Ovary (tissue), 9 donors: Measurements from ENCODE around the gene GNB2. TPM values are rescaled to one million over a fixed set of nuclear protein-coding genes. Genes with fewer than 3 reads are reported as not detected.

Source experiments
- DNase-seq, 5 donors: peaks; one replicate each; pipeline ENCODE4 v3.0.0-alpha.2; 2019 to 2020
- H3K27ac ChIP-seq, 2 donors: fragments of 200-600 bp; one replicate each; pipeline versions ENCODE4 v1.5.1 to v1.8.0; 2019 to 2022
- H3K27me3 ChIP-seq: fragments of 200-600 bp; one replicate; pipeline ENCODE4 v1.8.0; 2022
- H3K36me3 ChIP-seq: fragments of 200-600 bp; sonication (generic); one replicate; pipeline ENCODE4 v1.5.1; 2019
- H3K4me1 ChIP-seq: one replicate; pipeline ENCODE4 v1.8.1; 2013; ENCODE audit warnings: mild to moderate bottlenecking, moderate library complexity; ENCODE audit not compliant: insufficient read depth
- H3K4me3 ChIP-seq: fragments of 200-600 bp; sonication (generic); one replicate; pipeline ENCODE4 v1.5.1; 2017
- H3K9me3 ChIP-seq, 2 donors: fragments of 200-600 bp in 1 of 2; sonication (generic) in 1 of 2; one replicate each; pipeline versions ENCODE4 v1.5.1 to v1.8.1; 2013 to 2019; ENCODE audit warnings: mild to moderate bottlenecking in 1 of 2, moderate library complexity in 1 of 2
- CTCF ChIP-seq, 3 donors: fragments of 450-650 bp in 2 of 3; fragments of 200-600 bp in 1 of 3; IDR thresholded peaks; one replicate each; pipeline versions ENCODE4 v1.5.1 to v1.8.0; 2016 to 2022; ENCODE audit warnings: antibody characterized with exemption in 3 of 3, mild to moderate bottlenecking in 1 of 3
- EP300 ChIP-seq: sonication (generic); formaldehyde crosslinking; IDR thresholded peaks from one replicate; pipeline ENCODE4 v1.6.1; 2017; ENCODE audit warnings: antibody characterized with exemption
- POLR2A ChIP-seq: fragments of 450-650 bp; IDR thresholded peaks from one replicate; pipeline ENCODE4 v1.6.1; 2017; ENCODE audit warnings: antibody characterized with exemption, mild to moderate bottlenecking, moderate library complexity
- WGBS, 3 donors: extraction: QIAGEN DNeasy Blood & Tissue Kit in 1 of 3; methylation state at CpG; one replicate each; pipeline versions ENCODE4 v1.1.5 to v1.1.7; 2013 to 2017; 5-methylcytosine and 5-hydroxymethylcytosine counted together
- intact Hi-C, 4 donors: fragments of 100-400 bp; cut with DNase I; formaldehyde crosslinking; loops; one replicate each; pipeline versions ENCODE4 v1.11.0 to v1.15.1; 2022 to 2023
- polyA plus RNA-seq, 2 donors: library from polyadenylated mRNA; stranded (reverse); fragments of 200-250 nt in 1 of 2; fragments of 350-450 nt in 1 of 2; fragmentation: Illumina TruSeq in 1 of 2; extraction: RNeasy Lipid Tissue Mini Kit (QIAGEN cat#74804) in 1 of 2; gene quantifications; one replicate each; pipeline ENCODE4 v1.2.3, GENCODE V29; 2013 to 2014
- total RNA-seq, 7 donors: library from RNA; depleted of rRNA in 2 of 7; stranded (reverse); fragments of >200 nt in 2 of 7; fragmentation: NEBNext Ultra II Directional in 3 of 7; extraction: Animal tissue kit (Norgen Biotek cat#: 25700) in 3 of 7; gene quantifications; one replicate each; pipeline versions ENCODE4 v1.1.0 to v1.2.4, GENCODE V29; 2016 to 2023
- donor health status: DM: no; HTN: no; CAD: no; lungs with moderate emphysema.
- donor health status: DM: no; HTN: no; CAD: no.
- donor health status: Bipolar disorder and iron deficiency.
- donor health status: DM: yes; HTN: yes; CAD: no.
- donor health status: DM: no; HTN: no; CAD: no.
- donor health status: DM: yes; HTN: yes; CAD: no.

Gene GNB2
- total and polyA plus RNA-seq, 9 donors: 18.9 to 281 (median 216) TPM

- Histone ChIP-seq H3K36me3 (no peaks in the 10 kb centered on the region), H3K9me3 (no peaks in the 10 kb centered on the region), H3K27me3 (no peaks in the 10 kb centered on the region), H3K4me3 (no peak overlapping the region), H3K4me1 (no peaks in the 10 kb centered on the region), H3K27ac (no peak overlapping the region)
- TF ChIP-seq CTCF (IDR thresholded peaks at IDR 0.05) (no peak), POLR2A (no peak), EP300 (no peak)
- intact Hi-C loops: no loop called here
- 64 to 71% (median 68%) methylated on average over 10 of the region's 10 CpGs for WGBS, 3 donors
- DNase-seq: no peak
Measured at GRCh38 chr7:100641860-100642533, 31.5 kb upstream of the GNB2 start.

GRCh38 chr7:100642534-100642907 lies 31.0 kb upstream of the GNB2 start:
- intact Hi-C loops: no loop called here

GRCh38 chr7:100649826-100650565 lies 23.5 kb upstream of the GNB2 start:
- DNase-seq: no peak
- intact Hi-C loops: loop anchor here in 1 of 4 donors (10.0 kb wide), 1 partner anchor 55 kb away; the partner anchor contains the start of gene POP7
- H3K4me1 ChIP-seq: no peaks in the 10 kb centered on the region
- H3K9me3 ChIP-seq: no peaks in the 10 kb centered on the region
- H3K27me3 ChIP-seq: no peaks in the 10 kb centered on the region
- no peak for TF ChIP-seq CTCF (IDR thresholded peaks at IDR 0.05)
- TF ChIP-seq EP300: no peak
- no peak for TF ChIP-seq POLR2A
- no peak overlapping the region for H3K4me3 ChIP-seq
- no peaks in the 10 kb centered on the region for H3K36me3 ChIP-seq
- WGBS, 3 donors: 63 to 69% (median 68%) methylated on average over 15 of the region's 15 CpGs
- no peak overlapping the region for H3K27ac ChIP-seq

More at GRCh38 chr7:100642534-100642907, 31.0 kb upstream of the GNB2 start:
- no peak overlapping the region for H3K4me3 ChIP-seq
- DNase-seq: no peak
- H3K36me3 ChIP-seq: no peaks in the 10 kb centered on the region
- H3K9me3 ChIP-seq: no peaks in the 10 kb centered on the region
- H3K27ac ChIP-seq: no peak overlapping the region
- 52 to 67% (median 56%) methylated on average over 11 of the region's 11 CpGs for WGBS, 3 donors
- H3K4me1 ChIP-seq: no peaks in the 10 kb centered on the region
- H3K27me3 ChIP-seq: no peaks in the 10 kb centered on the region
- TF ChIP-seq POLR2A (no peak), EP300 (no peak), CTCF (IDR thresholded peaks at IDR 0.05) (no peak)

- H3K9me3 ChIP-seq: no peaks in the 10 kb centered on the region
- no peaks in the 10 kb centered on the region for H3K27me3 ChIP-seq
- intact Hi-C loops: loop anchor here in 1 of 4 donors (10.0 kb wide), 1 partner anchor 50 kb away; the partner anchor contains the start of gene POP7
- no peaks in the 10 kb centered on the region for H3K36me3 ChIP-seq
- H3K4me1 ChIP-seq: no peaks in the 10 kb centered on the region
- WGBS, 3 donors: 48 to 53% (median 53%) methylated on average over 25 of the region's 25 CpGs
- no peak overlapping the region for H3K4me3 ChIP-seq
- H3K27ac ChIP-seq: no peak overlapping the region
- TF ChIP-seq CTCF (IDR thresholded peaks at IDR 0.05) (no peak), EP300 (no peak), POLR2A (no peak)
- no peak for DNase-seq
Measured at GRCh38 chr7:100654908-100655831, 18.4 kb upstream of the GNB2 start.
